Measurements from ENCODE around the gene DAZ4. TPM values are rescaled to one million over a fixed set of nuclear protein-coding genes. Genes with fewer than 3 reads are reported as not detected.
"Not testable (repeated sequence)": the region's sequence is repeated elsewhere in the genome, so short reads cannot be mapped to it uniquely, and the experiment has no call there.

DAZ4 gene, protein sequence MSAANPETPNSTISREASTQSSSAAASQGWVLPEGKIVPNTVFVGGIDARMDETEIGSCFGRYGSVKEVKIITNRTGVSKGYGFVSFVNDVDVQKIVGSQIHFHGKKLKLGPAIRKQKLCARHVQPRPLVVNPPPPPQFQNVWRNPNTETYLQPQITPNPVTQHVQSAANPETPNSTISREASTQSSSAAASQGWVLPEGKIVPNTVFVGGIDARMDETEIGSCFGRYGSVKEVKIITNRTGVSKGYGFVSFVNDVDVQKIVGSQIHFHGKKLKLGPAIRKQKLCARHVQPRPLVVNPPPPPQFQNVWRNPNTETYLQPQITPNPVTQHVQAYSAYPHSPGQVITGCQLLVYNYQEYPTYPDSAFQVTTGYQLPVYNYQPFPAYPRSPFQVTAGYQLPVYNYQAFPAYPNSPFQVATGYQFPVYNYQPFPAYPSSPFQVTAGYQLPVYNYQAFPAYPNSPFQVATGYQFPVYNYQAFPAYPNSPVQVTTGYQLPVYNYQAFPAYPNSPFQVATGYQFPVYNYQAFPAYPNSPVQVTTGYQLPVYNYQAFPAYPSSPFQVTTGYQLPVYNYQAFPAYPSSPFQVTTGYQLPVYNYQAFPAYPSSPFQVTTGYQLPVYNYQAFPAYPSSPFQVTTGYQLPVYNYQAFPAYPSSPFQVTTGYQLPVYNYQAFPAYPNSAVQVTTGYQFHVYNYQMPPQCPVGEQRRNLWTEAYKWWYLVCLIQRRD
- not detected for total RNA-seq

DNA sequence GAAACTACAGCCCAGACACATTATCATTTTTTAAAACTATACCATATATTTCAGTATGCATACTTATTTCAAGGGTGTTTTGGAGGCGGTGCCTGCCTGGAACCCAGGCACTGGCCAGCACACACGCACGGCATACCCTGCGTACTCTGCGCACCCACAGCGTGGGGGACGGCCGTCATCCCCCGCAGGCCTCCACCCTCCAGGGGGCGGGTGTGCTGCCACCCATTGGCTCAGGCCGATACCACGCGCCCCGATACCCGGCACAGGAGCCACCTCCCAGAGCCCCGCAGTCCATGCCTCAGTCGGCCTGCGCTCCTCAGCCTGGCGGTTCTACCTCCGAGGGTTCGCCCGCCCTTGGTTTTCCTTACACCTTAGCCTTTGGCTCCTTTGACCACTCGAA lies at the start of gene DAZ4:
Gene DAZ4 (plus strand): TSS at position 301 of the 400 bp plus-strand sequence. CDS start 208 bp downstream, outside the sequence.
- not testable (repeated sequence) for DNase-seq (ENCODE audit: low spot score)

DNA sequence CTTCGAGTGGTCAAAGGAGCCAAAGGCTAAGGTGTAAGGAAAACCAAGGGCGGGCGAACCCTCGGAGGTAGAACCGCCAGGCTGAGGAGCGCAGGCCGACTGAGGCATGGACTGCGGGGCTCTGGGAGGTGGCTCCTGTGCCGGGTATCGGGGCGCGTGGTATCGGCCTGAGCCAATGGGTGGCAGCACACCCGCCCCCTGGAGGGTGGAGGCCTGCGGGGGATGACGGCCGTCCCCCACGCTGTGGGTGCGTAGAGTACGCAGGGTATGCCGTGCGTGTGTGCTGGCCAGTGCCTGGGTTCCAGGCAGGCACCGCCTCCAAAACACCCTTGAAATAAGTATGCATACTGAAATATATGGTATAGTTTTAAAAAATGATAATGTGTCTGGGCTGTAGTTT lies 20.4 kb upstream of the DAZ4 start, which contains the start of gene DAZ3:
Gene DAZ3 (minus strand): TSS at position 101 of the 400 bp plus-strand sequence. CDS start 208 bp downstream, outside the sequence.
- not testable (repeated sequence) for DNase-seq (ENCODE audit: low spot score)

DNA sequence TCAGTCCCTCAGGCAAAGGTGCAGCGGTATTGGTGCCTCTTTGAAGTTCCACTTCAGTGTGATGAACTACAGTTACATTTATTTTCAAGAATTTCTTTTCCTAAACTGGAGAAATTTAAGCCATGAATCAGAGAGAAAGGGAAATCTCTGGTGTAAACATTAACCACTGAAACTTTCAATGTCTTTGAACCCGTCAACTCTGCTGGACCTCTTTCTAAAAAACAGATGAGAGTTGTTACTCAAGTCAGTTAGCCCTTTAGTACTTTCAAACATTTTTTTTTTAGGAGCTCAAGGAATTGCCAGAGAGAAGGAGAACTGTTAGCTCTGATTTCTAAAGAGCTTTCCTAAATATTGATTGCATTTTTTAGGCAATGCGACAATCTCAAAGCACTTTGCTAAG lies 11.9 kb upstream of the DAZ4 start:
- not testable (repeated sequence) for DNase-seq (ENCODE audit: low spot score)

DNA sequence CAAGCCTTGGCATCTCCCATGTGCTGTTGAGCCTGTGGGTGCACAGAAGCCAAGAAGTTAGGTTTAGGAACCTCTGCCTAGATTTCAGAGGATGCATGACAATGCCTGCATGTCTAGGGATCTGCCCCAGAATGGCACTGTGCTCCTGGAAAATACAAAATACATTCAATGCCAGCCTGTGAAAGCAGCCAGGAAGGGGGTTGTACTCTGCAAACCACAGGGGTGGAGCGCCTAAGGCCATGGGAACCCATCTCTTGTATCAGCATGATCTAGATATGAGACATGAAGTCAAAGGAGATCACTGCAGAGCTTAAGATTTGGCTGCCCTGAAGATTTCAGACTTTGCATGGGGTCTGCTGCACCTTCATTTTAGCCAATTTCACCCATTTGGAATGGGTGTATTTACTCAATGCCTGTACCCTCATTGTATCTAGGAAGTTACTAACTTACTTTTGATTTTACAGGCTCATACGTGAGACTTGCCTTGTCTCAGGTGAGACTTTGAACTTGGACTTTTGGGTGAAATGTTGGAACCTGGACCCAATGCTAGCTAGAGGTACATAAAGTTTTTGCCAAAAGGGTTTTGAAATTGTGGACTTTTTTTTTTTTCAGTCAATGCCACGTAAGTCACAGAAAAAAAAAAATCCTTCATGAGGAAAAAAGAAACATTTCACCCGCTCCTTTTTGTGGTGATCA lies 9.4 kb upstream of the DAZ4 start:
- not testable (repeated sequence) for DNase-seq (ENCODE audit: low spot score)

DNA sequence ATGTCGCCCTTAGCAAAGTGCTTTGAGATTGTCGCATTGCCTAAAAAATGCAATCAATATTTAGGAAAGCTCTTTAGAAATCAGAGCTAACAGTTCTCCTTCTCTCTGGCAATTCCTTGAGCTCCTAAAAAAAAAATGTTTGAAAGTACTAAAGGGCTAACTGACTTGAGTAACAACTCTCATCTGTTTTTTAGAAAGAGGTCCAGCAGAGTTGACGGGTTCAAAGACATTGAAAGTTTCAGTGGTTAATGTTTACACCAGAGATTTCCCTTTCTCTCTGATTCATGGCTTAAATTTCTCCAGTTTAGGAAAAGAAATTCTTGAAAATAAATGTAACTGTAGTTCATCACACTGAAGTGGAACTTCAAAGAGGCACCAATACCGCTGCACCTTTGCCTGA lies 8.7 kb upstream of the DAZ4 start:
- not testable (repeated sequence) for DNase-seq (ENCODE audit: low spot score)

Other genes with a start within 250 kb of the DAZ4 start
- not detected for gene BPY2B, start 215.9 kb upstream of the DAZ4 start, total RNA-seq
- not detected for gene DAZ3, start 20.5 kb upstream of the DAZ4 start, total RNA-seq
- not detected for gene BPY2C, start 218.2 kb downstream of the DAZ4 start, total RNA-seq